NCI-H187 treated with DMSO at 0.1 percent for 48 hours (cell line): ENCODE data around the gene HOXD10.

Experiments
- DNase-seq: peaks from one replicate; lab custom pipeline; 2025; lab: John Stamatoyannopoulos, UW

The HOXD10 gene

DNA sequence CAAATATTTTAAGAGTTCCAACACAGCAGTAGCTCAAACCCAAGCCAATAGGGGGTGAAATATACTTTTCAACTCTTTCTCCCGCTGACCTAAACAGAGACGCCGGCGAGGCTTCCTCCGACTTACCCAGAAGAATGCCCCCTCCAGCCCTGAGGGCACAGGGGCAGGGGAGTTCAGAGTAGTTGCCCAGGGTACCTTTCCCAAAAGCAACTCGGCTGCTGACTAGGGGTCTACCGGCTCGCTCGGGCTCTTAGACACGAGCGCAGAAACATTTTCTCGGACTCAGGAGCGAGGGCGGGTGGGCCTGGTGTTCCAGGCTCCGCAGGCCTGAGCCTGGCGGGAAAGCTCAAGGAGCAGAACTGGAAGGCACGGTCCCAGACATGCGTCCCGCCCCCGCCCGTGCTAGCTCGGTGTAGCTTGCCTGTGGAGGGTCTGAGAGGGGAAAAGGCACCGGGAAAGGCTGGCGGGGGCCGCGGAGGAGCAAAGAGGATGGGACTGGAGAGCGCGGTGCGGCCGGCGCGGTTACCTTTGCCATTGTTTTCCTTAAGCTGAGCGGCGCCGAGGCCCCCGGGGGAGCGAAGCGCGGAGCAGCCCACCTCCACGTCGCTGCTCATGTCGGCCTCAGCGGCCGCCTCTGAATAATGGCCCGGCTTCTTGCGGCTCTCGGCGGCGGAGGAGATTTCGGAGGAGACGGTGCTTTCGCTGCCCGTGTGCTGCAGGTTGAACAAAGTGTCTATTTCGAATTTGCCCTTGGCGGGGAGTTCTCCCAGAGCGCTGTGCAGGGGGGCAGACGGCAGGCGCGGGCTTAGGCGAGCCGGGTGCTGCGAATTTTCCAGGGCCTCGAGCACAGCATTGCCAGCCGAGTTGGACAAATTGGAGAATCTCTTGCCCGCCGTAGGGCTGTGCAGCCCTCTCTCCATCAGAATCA is 33.5 kb upstream of the HOXD10 start:
- no peak for DNase-seq

DNA sequence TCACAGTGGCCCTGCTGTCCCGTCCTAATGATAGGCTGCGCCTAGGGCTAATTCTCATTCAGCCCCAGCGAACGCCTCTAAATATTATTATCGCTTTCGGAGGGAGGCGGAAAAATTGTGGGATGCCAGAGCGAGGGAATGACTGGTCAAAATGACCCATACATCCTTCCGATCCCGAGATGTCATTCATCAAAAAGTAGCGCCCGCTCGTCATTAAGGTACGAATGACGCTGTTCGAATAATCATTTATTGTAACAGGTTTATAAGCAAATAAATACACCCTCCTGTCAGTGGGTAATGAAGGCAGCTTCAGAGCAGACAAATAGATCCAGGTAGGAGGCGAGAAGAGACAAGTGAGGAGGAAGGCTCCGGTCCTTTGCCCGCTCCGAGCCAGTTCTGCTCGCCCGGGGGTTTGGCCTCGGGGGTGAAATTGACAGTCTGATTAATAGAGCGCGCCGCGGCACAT is 32.7 kb upstream of the HOXD10 start, which contains the start of gene EVX2:
Gene EVX2 (minus strand): TSS at position 167 of the 466 bp plus-strand sequence. CDS start 186 bp downstream, outside the sequence.
- no peak for DNase-seq

DNA sequence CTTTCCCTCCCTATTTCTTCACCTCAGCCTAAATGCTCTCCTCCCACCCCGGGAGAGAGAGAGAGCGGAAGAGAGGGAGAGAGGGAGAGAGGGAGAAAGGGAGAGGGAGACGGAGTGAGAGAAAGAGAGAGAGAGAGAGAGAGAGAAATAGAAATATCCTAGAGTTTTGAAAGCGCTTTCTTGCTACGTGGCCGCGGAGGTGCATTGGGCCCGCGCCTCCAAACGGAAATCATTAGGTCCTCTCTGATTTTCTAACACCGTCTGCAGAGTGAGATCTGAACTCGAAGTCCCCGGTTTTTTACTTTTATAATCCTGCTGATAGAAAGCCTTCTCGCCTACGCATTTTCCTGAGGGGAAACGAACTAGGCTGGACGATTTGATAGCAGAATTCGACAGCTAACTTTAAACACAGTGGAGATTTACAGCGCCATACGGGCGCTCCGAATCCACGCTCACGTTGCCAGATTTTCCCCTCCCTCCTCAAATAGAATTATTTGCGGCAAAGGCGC is 31.9 kb upstream of the HOXD10 start:
- DNase-seq: no peak

DNA sequence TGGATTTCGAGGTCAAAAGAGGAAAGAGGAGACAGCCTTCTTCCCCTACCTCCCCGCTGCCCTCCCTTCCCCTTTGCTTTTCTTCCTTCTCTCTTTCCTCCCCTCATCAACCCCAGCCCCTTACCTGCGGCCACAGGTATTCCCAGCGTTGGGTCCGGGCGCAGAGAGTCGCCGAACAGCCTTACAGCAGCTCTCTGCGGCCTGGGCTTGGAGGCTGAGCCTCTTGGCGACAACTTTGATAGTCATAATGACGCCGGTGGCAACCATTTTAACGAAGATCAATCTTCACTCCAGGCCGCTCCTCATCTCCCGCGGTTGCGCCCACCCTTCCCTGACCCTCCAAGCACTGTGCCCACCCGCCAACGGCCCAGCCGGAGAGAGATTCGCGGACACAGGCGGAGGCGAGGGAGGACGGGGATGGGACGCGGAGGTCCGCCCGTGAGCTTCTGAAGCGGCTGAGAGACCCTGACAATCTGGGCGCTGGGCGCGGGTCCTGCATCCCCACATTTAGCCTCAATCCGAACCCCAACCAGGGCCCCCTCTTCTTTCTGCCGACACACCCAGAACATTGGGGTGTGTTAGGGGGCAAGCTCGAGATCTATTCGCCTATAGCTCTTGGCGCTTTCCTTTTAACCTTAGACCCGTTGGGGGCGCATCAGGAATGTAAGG is 31.3 kb upstream of the HOXD10 start:
- DNase-seq: no peak

DNA sequence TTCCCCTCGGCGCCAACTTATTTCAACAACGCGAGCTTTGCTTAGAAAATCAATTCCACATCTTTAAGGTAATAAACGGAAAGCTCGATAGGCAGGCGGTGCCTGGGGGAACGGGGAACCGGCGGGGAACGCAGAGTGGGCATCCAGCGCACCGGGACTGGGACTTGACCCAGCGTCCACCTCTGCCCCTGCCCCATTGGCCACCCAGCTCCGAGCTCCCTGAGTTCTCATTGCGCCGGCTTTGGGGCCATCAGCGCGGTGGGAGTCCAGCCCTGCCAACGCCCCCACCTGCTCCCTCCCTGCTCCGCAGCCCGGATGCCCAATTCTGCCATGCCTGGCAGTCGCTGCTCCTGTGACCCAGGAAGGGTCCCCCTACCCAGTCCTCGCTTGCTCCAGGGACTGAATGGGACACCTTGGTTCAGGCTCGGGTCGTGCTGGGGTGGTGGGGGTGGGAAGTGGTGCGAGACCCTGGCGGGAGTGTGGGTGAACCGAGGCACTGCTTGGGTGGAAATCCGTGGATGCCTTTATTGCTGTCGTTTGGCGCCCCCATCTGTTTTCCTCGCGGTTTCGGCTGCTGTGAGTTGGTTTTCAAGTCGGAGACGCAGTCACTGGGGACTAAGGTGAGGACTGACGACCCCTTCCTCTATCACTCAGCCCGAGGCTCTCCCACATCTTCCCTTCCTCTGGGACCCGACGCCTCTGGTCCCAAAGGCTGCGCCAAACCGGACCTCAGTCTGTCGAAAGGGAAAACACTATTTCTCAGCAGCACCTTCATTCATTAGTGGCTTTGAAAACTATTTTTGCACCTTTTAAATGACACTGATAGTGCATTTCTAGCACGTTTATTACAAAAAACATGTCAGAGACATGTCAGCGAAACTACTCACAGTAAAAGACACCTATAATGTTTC is 30.5 kb upstream of the HOXD10 start:
- DNase-seq: no peak

DNA sequence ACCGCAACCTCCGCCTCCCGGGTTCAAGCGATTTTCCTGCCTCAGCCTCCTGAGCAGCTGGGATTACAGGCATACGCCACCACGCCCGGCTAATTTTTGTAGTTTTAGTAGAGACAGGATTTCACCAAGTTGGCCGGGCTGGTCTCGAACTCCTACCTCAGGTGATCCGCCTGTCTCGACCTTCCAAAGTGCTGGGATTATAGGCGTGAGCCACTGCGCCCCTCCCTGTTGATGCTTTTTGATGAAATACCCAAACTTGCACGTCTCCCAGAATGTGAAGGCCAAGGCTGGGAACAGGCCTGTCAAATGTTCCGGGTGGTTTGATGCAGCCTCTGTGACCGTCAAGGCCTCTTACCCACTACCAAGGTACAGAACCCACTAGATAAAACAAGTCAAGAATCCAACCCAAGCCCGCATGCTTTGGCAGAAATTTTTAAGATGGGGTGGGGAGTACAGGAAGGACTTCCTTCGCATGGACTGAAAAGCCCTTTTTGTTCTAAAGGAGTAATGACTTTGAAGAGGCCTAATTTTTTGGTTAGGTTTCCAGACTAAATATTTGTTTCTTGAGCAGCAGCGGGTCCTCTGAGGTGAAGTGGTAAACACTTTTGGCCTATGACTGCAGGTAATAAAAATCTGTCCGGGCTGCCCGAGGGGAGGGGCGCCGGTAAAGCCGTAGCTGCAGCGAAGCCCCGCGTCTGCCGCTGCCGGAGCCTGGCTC is 29.1 kb upstream of the HOXD10 start:
- no peak for DNase-seq

DNA sequence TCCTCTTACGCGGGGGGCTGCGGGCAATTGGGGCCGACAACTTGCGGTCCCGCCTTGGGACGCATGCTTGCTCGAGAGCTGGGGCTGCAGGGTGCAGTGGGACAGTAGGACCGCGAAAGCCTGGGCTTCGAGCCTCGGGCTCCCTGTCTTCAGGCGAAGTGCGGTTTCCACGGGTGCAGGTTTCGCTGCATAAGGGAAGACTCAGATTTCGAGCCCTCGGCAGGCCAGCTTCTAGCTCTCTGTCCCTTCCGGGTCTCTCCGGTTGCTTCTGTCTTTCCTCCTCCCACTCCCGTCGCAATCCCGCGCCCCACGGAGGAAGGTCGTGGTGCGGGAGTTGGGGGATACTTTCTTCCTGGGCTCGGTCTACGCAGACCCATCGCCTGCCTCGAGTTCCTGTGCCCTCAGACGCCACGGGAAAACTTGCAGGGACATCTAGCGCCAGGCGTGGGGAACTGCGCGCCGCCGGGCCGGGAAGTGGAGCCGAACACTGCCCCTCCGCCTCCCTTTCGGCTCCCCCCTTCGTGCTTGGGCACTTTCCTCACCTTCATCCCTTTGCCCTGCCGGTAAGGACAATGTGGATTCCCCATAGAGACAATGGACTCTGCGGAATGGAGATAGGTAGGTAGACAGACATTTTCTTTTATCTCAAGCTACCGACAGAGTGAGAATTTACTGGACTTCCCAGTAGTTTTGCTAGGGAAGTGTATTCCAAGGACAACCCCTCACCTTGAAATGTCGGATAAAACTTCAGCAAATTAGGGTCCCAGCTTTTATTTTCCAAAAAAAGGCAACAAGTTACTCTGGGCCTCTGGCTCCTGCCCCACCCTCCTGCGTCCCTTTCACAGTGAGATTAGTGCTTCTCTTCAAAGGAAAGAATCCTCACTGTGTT is 28.3 kb upstream of the HOXD10 start:
- DNase-seq: no peak

DNA sequence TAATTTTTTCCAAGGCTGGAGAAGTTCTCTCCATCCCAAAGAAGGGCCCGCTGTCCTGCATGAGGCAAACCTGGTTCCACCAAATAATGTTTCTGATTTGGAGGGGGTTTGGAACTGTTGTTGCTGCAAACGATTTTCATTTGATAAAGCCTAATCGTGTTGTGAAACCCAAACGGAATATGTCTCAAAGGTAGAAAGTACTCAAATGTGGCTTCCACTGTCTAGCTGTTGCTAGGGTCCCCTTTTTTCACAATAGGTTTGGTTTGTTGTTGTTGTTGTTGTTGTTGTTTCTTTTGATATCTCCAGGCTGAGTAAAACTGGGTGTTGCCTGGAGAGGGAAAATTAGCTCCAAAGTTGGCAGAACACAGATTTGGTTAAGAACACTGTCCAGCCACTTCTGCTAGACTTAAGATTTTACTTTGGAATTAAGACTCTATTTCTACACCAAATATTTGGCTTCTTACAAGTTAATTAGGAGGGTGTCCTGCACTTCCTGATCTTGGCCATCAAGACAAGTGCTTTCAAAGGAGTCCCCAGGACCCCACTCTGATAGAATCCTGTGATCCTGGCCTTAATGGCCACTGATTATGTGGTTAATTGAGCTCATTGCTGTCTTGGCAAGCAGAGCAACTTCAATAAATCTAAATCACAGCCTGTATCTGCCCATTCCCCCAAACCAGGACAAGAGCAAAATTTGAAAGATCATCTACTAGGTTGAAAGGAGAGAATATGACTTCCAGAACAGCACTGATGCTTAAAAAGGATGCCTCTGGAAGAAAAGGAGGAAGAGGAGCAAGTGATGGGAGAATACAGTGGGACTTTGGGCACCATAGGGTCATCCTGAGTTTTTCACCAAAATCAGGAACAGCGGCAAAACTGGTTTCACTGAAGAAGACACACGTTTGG is 27.4 kb upstream of the HOXD10 start:
- DNase-seq: no peak

DNA sequence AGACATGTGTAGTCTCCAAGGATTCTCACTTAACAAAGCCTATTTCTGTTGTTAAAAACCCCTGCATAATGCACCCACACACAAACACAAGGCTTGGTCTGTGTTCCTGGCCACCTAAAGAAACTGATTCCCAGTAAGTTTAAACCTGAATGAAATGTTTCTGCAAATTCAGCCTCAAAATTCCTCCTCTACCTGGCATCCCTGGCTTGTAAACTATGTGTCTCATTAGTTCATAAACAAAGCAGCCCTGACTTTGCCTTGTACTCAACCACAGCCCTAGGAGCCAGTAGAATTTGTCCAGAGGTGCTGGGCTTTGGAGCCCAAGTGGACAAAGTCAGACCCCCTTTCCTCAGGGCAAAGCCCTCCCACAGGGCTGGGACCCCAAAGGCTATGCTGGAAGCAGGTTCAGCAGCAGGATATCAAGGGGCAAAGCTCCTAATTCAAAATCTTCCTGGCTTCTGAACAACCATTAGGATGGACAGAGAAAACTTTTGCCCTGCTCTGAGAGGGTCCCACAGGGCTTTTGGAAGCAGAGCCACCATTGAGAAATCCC is 26.7 kb upstream of the HOXD10 start:
- no peak for DNase-seq

DNA sequence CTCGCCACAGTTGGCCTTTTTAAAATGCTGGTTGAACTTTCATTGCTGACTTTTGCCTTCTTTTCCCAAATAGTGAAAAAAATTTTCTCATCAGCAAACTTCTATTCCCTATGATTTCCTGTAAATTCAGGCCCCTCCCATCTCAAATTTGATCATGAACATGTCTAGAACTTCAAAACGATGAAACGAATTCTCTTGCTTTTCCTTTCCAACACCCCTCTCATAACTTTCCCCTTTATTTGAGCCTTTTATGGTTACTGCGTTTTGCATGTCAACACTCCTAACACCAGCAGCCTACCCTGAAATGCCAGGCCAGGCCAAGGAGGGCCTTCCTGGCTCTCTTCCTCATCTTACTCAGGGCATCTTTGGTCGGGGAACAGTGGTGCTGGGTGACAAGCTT is 25.7 kb upstream of the HOXD10 start:
- no peak for DNase-seq

DNA sequence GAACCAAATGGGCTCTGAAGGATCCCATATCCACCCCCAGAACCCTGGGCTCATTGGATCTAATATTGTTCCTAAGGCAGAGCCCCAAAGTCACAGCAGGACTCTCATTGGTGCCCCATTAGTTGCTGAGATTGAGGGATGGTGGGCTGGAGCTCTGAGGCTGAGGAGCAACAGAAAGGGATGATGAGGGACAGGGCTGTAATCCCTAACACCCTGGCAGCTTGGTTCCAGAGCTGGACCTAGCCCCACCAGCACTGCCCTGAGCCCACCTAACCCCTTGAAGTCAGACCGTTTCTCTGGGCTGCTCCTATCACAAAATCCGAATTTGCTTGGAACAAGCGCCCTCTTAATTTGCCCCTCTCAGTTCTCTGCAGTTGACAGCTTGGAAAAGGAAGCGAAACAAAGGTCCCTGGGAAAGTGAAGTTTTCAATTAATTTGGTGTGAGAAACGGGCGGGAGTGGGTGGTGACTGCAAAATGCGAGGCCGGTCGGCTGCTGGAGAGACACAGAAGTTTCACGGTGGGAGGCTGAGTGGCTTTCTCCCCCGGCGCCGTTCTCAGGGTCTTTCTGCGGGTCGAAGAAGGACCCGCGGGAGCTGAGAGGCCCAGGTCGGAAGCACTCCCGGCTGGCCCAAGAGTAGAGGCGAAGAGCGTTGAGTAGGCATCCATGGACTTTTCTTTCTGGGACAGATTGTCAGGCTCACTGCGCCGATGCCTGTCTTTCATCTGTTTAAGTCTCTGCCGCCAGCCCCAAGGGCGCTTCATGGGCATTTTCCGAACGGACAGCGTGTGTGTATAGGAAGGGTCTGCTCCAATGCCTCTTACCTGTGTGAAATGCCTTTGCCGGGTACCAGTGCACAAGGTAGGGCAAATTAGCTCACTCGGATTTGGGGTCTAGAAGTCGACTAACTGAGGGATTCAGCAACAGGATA is 25.0 kb upstream of the HOXD10 start:
- no peak for DNase-seq

DNA sequence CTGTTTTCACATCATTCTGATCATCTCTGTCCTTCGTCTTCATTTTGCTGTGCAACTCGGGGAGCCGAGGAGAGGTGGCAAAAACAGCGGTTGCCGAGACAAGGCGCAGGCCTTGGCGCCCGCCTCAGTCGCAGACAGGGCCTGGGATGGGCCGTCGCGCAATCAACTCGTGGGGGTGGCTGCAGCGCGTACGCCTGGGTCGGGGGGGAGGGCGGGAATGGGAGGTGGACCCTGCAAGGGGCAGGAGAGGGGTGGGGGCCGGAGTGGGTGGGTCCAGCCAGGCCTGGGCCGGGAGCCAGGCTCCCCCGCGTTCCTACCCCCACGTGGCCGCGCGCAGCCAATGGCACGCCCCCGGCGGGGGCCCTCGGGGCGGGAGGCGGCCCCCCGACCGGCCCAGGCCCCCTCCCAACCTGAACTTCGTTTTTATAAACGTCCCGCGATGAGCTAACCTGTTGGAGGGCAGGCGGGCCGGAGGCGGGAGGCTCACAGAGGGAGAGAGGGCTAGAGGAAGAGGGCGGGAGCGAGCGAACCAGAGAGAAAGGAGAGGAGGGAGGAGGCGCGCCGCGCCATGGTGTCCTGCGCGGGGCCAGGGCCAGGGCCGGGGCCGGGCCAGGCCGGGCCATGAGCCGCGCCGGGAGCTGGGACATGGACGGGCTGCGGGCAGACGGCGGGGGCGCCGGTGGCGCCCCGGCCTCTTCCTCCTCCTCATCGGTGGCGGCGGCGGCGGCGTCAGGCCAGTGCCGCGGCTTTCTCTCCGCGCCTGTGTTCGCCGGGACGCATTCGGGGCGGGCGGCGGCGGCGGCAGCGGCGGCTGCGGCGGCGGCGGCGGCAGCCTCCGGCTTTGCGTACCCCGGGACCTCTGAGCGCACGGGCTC is 24.1 kb upstream of the HOXD10 start, which contains the start of gene HOXD13:
Gene HOXD13 (plus strand): TSS at position 452 of the 875 bp plus-strand sequence. CDS start 170 bp downstream, at position 622.
- DNase-seq: no peak

DNA sequence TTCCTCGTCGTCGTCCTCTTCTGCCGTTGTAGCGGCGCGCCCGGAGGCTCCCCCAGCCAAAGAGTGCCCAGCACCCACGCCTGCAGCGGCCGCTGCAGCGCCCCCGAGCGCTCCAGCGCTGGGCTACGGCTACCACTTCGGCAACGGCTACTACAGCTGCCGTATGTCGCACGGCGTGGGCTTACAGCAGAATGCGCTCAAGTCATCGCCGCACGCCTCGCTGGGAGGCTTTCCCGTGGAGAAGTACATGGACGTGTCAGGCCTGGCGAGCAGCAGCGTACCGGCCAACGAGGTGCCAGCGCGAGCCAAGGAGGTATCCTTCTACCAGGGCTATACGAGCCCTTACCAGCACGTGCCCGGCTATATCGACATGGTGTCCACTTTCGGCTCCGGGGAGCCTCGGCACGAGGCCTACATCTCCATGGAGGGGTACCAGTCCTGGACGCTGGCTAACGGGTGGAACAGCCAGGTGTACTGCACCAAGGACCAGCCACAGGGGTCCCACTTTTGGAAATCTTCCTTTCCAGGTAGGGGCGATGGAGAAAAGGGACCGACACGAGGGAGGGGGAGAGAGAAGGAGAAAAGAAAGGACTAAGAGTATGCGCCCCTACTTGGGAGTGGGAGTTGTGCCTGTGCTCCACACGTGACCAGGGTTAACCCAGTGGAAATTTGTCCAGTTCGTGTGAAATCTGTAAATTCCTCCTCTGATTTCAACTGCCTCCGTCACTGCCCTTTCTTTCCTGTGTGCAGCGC is 23.3 kb upstream of the HOXD10 start:
- no peak for DNase-seq

DNA sequence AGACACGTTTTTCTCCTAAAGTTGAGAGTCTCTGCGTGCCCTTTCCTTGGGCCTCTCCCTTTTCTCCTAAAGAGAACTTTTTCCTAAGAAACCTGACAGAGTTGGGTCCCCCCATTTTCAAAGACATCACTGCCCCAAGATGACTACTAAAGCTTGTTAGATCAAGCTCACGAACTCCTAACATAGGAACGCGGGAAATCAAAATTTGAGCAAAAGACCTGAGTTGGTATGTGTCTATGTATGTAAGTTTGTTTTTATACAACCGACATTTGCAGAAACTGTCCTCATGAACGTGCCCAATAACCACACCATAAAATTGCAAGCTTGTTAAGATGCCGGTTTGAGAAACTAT is 22.7 kb upstream of the HOXD10 start:
- DNase-seq: no peak

DNA sequence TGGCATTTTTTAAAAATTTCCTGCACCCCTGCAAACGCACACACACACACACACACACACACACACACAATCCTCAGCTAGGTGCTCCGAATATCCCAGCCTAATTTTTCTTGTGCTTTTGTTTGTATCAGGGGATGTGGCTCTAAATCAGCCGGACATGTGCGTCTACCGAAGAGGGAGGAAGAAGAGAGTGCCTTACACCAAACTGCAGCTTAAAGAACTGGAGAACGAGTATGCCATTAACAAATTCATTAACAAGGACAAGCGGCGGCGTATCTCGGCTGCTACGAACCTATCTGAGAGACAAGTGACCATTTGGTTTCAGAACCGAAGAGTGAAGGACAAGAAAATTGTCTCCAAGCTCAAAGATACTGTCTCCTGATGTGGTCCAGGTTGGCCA is 22.2 kb upstream of the HOXD10 start:
- no peak for DNase-seq

DNA sequence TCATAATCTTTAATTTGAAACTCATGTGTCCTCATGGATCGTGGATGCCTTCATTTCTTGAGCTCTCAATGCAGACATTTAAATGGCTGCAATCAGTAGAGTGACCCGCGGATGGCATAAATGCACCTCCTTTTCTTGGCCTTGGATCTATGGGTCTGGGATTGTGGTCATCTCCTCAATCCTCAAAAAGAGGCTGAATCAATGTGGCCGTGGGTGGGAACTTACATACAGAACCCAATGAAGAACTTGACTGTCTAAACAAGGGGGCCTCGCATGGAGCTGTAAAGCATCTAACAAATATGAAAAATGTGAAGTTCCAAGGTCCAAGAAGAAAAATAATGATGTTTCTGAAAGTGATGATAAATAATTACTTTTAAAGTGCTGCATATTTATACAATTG is 21.2 kb upstream of the HOXD10 start:
- no peak for DNase-seq
